ENCODE results near the gene GPHN.
"Not testable (repeated sequence)": the region's sequence is repeated elsewhere in the genome, so short reads cannot be mapped to it uniquely, and the experiment has no call there.

- not testable (repeated sequence) for TF ChIP-seq EZH2phosphoT487 (IDR thresholded peaks at IDR 0.05; ENCODE audit: borderline replicate concordance, low read depth); EP300 (IDR thresholded peaks at IDR 0.05; ENCODE audit: borderline replicate concordance in 1 of 2, low read depth in 1 of 2, low read length in 1 of 2); MAX (IDR thresholded peaks at IDR 0.05; ENCODE audit: low read depth); YY1 (IDR thresholded peaks at IDR 0.05; ENCODE audit: low read depth)
Observed at GRCh38 chr14:66715313-66715712, 207.4 kb downstream of the GPHN start.

All from SK-N-SH (cell line).